ENCODE results near the gene C5orf63.

Gene C5orf63

GRCh38 chr5:127088251-127088650 is 14.9 kb upstream of the C5orf63 start:
- no peaks in the 10 kb centered on the region for H3K27me3 Mint-ChIP-seq (ENCODE audit: low read depth)
- TF ChIP-seq, protein P1, sequence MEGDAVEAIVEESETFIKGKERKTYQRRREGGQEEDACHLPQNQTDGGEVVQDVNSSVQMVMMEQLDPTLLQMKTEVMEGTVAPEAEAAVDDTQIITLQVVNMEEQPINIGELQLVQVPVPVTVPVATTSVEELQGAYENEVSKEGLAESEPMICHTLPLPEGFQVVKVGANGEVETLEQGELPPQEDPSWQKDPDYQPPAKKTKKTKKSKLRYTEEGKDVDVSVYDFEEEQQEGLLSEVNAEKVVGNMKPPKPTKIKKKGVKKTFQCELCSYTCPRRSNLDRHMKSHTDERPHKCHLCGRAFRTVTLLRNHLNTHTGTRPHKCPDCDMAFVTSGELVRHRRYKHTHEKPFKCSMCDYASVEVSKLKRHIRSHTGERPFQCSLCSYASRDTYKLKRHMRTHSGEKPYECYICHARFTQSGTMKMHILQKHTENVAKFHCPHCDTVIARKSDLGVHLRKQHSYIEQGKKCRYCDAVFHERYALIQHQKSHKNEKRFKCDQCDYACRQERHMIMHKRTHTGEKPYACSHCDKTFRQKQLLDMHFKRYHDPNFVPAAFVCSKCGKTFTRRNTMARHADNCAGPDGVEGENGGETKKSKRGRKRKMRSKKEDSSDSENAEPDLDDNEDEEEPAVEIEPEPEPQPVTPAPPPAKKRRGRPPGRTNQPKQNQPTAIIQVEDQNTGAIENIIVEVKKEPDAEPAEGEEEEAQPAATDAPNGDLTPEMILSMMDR (IDR thresholded peaks at IDR 0.05; ENCODE audit: unreplicated experiment in 3 of 3): no peak
- no peak overlapping the region for H3K27ac Mint-ChIP-seq
- H3K4me3 Mint-ChIP-seq: no peak overlapping the region
- H3K9me3 Mint-ChIP-seq: no peaks in the 10 kb centered on the region
- no peaks in the 10 kb centered on the region for H3K36me3 Mint-ChIP-seq (ENCODE audit: low read depth)
- peaks cover 10% of the 10 kb centered on the region for H3K4me1 Mint-ChIP-seq

- Mint-ChIP-seq H3K27me3 (ENCODE audit: low read depth) (no peaks in the 10 kb centered on the region), H3K4me3 (no peak overlapping the region), H3K36me3 (ENCODE audit: low read depth) (no peaks in the 10 kb centered on the region), H3K9me3 (no peaks in the 10 kb centered on the region), H3K27ac (no peak overlapping the region), H3K4me1 (no peaks in the 10 kb centered on the region)
- TF ChIP-seq, protein P1 (IDR thresholded peaks at IDR 0.05; ENCODE audit: unreplicated experiment in 3 of 3): no peak
These were observed 13.3 kb upstream of the C5orf63 start for GRCh38 chr5:127086589-127086988.

DNA sequence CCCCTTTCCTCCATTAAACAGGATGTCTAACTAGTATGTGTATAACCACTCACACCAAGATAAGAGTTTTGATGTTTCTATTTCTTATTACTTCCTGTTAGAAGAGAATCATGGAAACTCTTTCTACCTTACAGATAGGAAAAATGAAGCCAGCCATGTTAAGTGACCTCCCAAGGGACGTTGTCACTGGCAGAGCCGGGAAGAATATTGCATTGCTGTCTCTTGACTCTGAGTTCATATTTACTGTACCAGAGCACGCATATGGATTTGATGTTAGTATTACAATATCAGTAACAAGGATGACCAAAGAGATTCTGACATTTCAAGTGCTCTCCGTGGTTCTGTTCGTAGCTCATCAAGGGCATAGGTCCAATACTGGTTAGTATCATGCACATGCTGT is 12.5 kb upstream of the C5orf63 start:
- no peaks in the 10 kb centered on the region for H3K36me3 Mint-ChIP-seq (ENCODE audit: low read depth)
- no peak overlapping the region for H3K27ac Mint-ChIP-seq
- no peaks in the 10 kb centered on the region for H3K27me3 Mint-ChIP-seq (ENCODE audit: low read depth)
- TF ChIP-seq, protein P1 (IDR thresholded peaks at IDR 0.05; ENCODE audit: unreplicated experiment in 3 of 3): no peak
- H3K4me1 Mint-ChIP-seq: no peaks in the 10 kb centered on the region
- H3K4me3 Mint-ChIP-seq: no peak overlapping the region
- no peaks in the 10 kb centered on the region for H3K9me3 Mint-ChIP-seq

GRCh38 chr5:127085371-127085770 is 12.1 kb upstream of the C5orf63 start:
- Mint-ChIP-seq H3K27me3 (ENCODE audit: low read depth) (peaks cover under 1% of the 10 kb centered on the region), H3K36me3 (ENCODE audit: low read depth) (no peaks in the 10 kb centered on the region), H3K9me3 (no peaks in the 10 kb centered on the region), H3K4me1 (peaks cover 3% of the 10 kb centered on the region), H3K27ac (no peak overlapping the region), H3K4me3 (no peak overlapping the region)
- TF ChIP-seq, protein P1 (IDR thresholded peaks at IDR 0.05; ENCODE audit: unreplicated experiment in 3 of 3): no peak

DNA sequence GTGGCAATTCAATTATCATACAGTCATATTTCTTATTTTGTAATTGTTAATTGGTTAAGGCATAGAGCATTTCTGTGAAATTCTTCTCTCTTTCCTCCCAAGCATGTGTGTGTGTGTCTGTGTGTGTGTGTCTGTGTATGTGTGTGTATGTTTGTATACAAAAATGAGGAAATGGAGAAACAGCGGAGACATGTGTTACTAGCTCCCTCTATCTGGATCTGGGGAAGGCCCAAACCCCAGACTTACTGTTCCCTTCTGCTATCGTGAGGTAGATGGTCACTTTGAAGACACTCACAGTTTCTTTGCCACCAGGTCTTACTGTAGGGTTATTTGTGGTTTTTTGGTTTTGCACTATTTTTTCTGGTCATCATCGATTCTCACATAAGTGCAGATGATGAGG is 11.4 kb upstream of the C5orf63 start:
- no peaks in the 10 kb centered on the region for H3K9me3 Mint-ChIP-seq
- TF ChIP-seq, protein P1 (IDR thresholded peaks at IDR 0.05; ENCODE audit: unreplicated experiment in 3 of 3): no peak
- no peak overlapping the region for H3K4me3 Mint-ChIP-seq
- no peak overlapping the region for H3K27ac Mint-ChIP-seq
- no peaks in the 10 kb centered on the region for H3K36me3 Mint-ChIP-seq (ENCODE audit: low read depth)
- peaks cover 4% of the 10 kb centered on the region for H3K27me3 Mint-ChIP-seq (ENCODE audit: low read depth)
- peaks cover 9% of the 10 kb centered on the region for H3K4me1 Mint-ChIP-seq

GRCh38 chr5:127083711-127084110 is 10.4 kb upstream of the C5orf63 start:
- TF ChIP-seq, protein P1 (IDR thresholded peaks at IDR 0.05; ENCODE audit: unreplicated experiment in 3 of 3): no peak
- H3K4me1 Mint-ChIP-seq: peaks cover 11% of the 10 kb centered on the region
- H3K36me3 Mint-ChIP-seq (ENCODE audit: low read depth): no peaks in the 10 kb centered on the region
- H3K4me3 Mint-ChIP-seq: no peak overlapping the region
- no peaks in the 10 kb centered on the region for H3K9me3 Mint-ChIP-seq
- H3K27me3 Mint-ChIP-seq (ENCODE audit: low read depth): peaks cover 4% of the 10 kb centered on the region
- H3K27ac Mint-ChIP-seq: no peak overlapping the region

Data from nephron (organoid).